ENCODE measurements around the gene MTOR.

DNA sequence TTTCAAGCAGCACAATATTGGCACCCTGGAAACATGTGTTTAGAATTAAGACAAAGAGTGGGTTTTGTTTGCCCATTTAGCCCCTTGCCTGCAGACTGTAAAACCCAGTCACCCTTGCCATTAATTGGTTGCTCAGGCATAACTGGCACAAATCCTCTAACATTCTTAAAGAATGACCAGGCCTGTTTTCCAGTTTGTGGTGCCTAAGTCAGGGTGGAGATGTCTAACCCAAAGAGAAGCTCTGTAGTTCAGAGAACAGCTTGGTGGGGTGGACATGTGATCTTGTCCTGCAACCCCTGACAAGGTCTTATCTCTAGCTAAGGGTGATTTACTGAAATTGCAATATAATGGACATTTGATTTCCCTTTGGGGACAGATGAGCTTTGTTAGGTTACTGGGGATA lies 82.0 kb downstream of the MTOR start:
- TF ChIP-seq, protein P1, sequence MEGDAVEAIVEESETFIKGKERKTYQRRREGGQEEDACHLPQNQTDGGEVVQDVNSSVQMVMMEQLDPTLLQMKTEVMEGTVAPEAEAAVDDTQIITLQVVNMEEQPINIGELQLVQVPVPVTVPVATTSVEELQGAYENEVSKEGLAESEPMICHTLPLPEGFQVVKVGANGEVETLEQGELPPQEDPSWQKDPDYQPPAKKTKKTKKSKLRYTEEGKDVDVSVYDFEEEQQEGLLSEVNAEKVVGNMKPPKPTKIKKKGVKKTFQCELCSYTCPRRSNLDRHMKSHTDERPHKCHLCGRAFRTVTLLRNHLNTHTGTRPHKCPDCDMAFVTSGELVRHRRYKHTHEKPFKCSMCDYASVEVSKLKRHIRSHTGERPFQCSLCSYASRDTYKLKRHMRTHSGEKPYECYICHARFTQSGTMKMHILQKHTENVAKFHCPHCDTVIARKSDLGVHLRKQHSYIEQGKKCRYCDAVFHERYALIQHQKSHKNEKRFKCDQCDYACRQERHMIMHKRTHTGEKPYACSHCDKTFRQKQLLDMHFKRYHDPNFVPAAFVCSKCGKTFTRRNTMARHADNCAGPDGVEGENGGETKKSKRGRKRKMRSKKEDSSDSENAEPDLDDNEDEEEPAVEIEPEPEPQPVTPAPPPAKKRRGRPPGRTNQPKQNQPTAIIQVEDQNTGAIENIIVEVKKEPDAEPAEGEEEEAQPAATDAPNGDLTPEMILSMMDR (IDR thresholded peaks at IDR 0.05; ENCODE audit: low read length), result no peak
- no peak for TF ChIP-seq EZH2phosphoT487 (IDR thresholded peaks at IDR 0.05; ENCODE audit: low read length)
- TF ChIP-seq EZH2 (optimal IDR thresholded peaks at IDR 0.05; ENCODE audit: low read depth, low read length), result no peak
